ENCODE measurements around the gene CCS. TPM values are rescaled to one million over a fixed set of nuclear protein-coding genes. Genes with fewer than 3 reads are reported as not detected.

The CCS gene
- total and polyA plus RNA-seq, 2 of the 4 experiments (the other 2 are of a cell fraction) = 20.1 to 53.0 TPM

DNA sequence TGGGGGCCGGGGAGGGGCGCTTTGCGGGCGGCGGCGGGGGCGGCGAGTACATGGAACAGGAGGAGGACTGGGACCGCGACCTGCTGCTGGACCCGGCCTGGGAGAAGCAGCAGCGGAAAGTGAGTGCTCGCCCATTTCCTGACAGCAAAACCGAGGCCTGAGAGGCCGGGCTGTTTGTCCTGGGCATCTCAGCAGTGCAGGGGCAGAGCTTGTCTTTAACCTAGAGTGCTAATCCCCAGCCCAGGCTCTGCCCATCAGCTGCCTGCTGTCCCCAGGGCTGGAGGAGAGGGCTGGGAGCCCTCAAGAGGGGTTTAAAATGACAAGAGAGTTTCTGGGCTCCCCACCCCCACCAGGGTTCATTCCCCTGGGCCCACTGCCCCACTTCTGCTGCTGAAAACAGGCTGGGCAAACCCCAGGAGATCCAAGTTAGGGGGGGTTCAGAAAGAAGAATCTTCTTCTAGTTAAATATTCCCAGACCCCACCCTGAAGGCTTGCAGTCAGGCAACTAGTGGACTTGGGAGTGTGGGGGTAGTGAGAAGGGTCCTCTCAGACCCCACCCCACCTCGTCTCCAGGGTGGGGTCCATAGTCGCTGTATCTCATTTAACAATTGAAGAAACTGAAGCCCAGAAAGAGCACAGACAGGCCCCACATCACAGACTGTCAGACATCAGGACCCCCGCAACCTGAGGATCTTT lies 45.9 kb upstream of the CCS start:
- H3K4ac ChIP-seq (ENCODE audit: low read depth, low read length) = no peak overlapping the region
- 11% methylated on average over 12 of the region's 18 CpGs; no CpG with 5 or more reads in 1 of the 2 experiments for WGBS, 2 experiments (ENCODE audit: extremely low coverage in 2 of 2, insufficient read length in 1 of 2)
- no peak overlapping the region for H2BK15ac ChIP-seq (ENCODE audit: low read depth, low read length)
- H3K23ac ChIP-seq (ENCODE audit: low read depth, low read length) = no peak overlapping the region
- H2BK5ac ChIP-seq (ENCODE audit: low read depth, low read length, poor library complexity, severe bottlenecking) = no peak overlapping the region
- no peak overlapping the region for H3K4me3 ChIP-seq (ENCODE audit: insufficient read depth, low read depth, low read length)
- no TSS peak for BruUV-seq (replicated peaks)
- no peak overlapping the region for H4K8ac ChIP-seq (ENCODE audit: low read depth in 2 of 2, low read length in 2 of 2)
- no peak for TF ChIP-seq BHLHE40 (IDR thresholded peaks at IDR 0.05; ENCODE audit: low read depth, low read length)
- no peak for TF ChIP-seq SMC3 (IDR thresholded peaks at IDR 0.05; ENCODE audit: low read depth, low read length)
- TF ChIP-seq MAFK (IDR thresholded peaks at IDR 0.05; ENCODE audit: low read depth, low read length) = no peak
- no peak for TF ChIP-seq MAZ (IDR thresholded peaks at IDR 0.05; ENCODE audit: borderline replicate concordance, low read depth, low read length)
- no peak overlapping the region for H2AK5ac ChIP-seq (ENCODE audit: low read depth, low read length)
- in situ Hi-C loops (cut with MboI; ENCODE audit: low sequenced_read_pairs) = no loop called here
- H3K18ac ChIP-seq (ENCODE audit: low read depth, low read length) = no peak overlapping the region
- DNase-seq = no peak
- no peaks in the 10 kb centered on the region for H3K9me3 ChIP-seq (ENCODE audit: control insufficient read depth, insufficient read depth, low read length)
- H3K4me2 ChIP-seq (ENCODE audit: low read depth, low read length) = no peak overlapping the region
- peaks cover 4% of the 10 kb centered on the region; the same call in 1 of the 2 replicates for H3K9me1 ChIP-seq (ENCODE audit: insufficient read depth, low read length)
- H4K91ac ChIP-seq (ENCODE audit: insufficient read depth, low read depth, low read length) = no peak overlapping the region
- peaks cover 3 to 19% of the 10 kb centered on the region in 2 experiments; a peak in 2 of 4 replicates for H3K79me1 ChIP-seq (ENCODE audit: low read depth in 1 of 2, low read length in 2 of 2)
- POLR2A ChIA-PET (ENCODE audit: unreplicated experiment) = interaction anchor here (0.5 kb wide), 1 partner anchor 81 kb away, joined by 3 read pairs; no protein-coding TSS in a partner anchor
- H2BK20ac ChIP-seq (ENCODE audit: low read depth, low read length) = no peak overlapping the region
- H3K56ac ChIP-seq (ENCODE audit: extremely low read depth, insufficient read depth, low read length) = no peak overlapping the region
- no peak overlapping the region for H3K27ac ChIP-seq (ENCODE audit: insufficient read depth, low read length)
- H4K5ac ChIP-seq (ENCODE audit: low read depth, low read length) = no peak overlapping the region
- intact Hi-C loops (cut with micrococcal nuclease) = loop anchor here (1.0 to 2.0 kb wide), 2 partner anchors 92 to 130 kb away; partner anchors contain the start of genes RBM4 and RBM4B
- CTCF ChIA-PET = interaction anchor here (0.5 kb wide), 1 partner anchor 11 kb away, joined by 3 read pairs; no protein-coding TSS in a partner anchor
- H3K4me1 ChIP-seq (ENCODE audit: control insufficient read depth, insufficient read depth, low read length) = peaks cover 6% of the 10 kb centered on the region
- peak overlapping the region; percentile 97 for H2AFZ ChIP-seq (replicated peaks; ENCODE audit: low read length, poor library complexity)
- ATAC-seq (ENCODE audit: low read depth) = no peak
- H2BK120ac ChIP-seq (ENCODE audit: low read depth, low read length) = no peak overlapping the region
- H3K14ac ChIP-seq (replicated peaks; ENCODE audit: low read depth, low read length) = no peak overlapping the region
- dilution Hi-C loops (cut with HindIII; ENCODE audit: low sequenced_read_pairs, unreplicated experiment) = no loop called here
- H3K9ac ChIP-seq (ENCODE audit: low read depth, low read length) = no peak overlapping the region
- H3K36me3 ChIP-seq (ENCODE audit: control insufficient read depth, insufficient read depth, low read length) = peaks cover 4% of the 10 kb centered on the region; the same call in 1 of the 2 replicates
- no peak overlapping the region for H2AK9ac ChIP-seq (replicated peaks; ENCODE audit: low read depth, low read length, poor library complexity)
- H4K20me1 ChIP-seq (ENCODE audit: insufficient read depth, low read length) = peaks cover 2% of the 10 kb centered on the region; the same call in 1 of the 2 replicates
- H3K27me3 ChIP-seq (ENCODE audit: control insufficient read depth, insufficient read depth, low read length) = peaks cover 26% of the 10 kb centered on the region

Measured in IMR-90 (cell line).